Thyroid gland (tissue), 4 donors: ENCODE results near the gene C17orf100. TPM values are rescaled to one million over a fixed set of nuclear protein-coding genes. Genes with fewer than 3 reads are reported as not detected.
A peak's percentile ranks its signal among the peaks of the same experiment; 100 is the strongest.

Experiments used
- DNase-seq, 2 donors: peaks; one replicate each; pipeline ENCODE4 v3.0.0-alpha.2; 2019
- H3K27ac ChIP-seq, 3 donors: fragments of 200-600 bp; sonication (generic); 1 replicate in 2 of 3; 2 replicates in 1 of 3; pipeline ENCODE4 v1.5.1; 2016 to 2019; ENCODE audit warnings: mild to moderate bottlenecking in 1 of 3, moderate library complexity in 1 of 3
- H3K27me3 ChIP-seq: fragments of 200-600 bp; sonication (generic); one replicate; pipeline ENCODE4 v1.5.1; 2019
- H3K36me3 ChIP-seq, 2 donors: fragments of 200-600 bp; sonication (generic); one replicate each; pipeline ENCODE4 v1.5.1; 2016 to 2019
- H3K4me1 ChIP-seq, 2 donors: fragments of 200-600 bp; sonication (generic); one replicate each; pipeline ENCODE4 v1.5.1; 2017 to 2019
- H3K4me3 ChIP-seq, 3 donors: fragments of 200-600 bp; sonication (generic); replicated peaks in 1 of 3; 1 replicate in 2 of 3; 2 replicates in 1 of 3; pipeline ENCODE4 v1.5.1; 2016; ENCODE audit warnings: mild to moderate bottlenecking in 1 of 3
- H3K9me3 ChIP-seq: fragments of 200-600 bp; sonication (generic); one replicate; pipeline ENCODE4 v1.5.1; 2017
- CTCF ChIP-seq, 6 experiments: fragments of 200-600 bp in 3 of 6; fragments of 450-650 bp in 3 of 6; sonication (generic) in 3 of 6; IDR thresholded peaks; one replicate each; pipeline ENCODE4 v1.5.1; 2016 to 2019; ENCODE audit warnings: antibody characterized with exemption in 6 of 6, mild to moderate bottlenecking in 2 of 6, inconsistent platforms in 1 of 6, moderate library complexity in 1 of 6
- POLR2A ChIP-seq, 2 donors: fragments of 450-650 bp; IDR thresholded peaks; one replicate each; pipeline ENCODE4 v1.6.1; 2017; ENCODE audit warnings: antibody characterized with exemption in 2 of 2, mild to moderate bottlenecking in 2 of 2, moderate library complexity in 1 of 2
- WGBS, 2 donors: methylation state at CpG; one replicate each; pipeline ENCODE4 v1.1.5; 2017; 5-methylcytosine and 5-hydroxymethylcytosine counted together
- intact Hi-C: fragments of 100-400 bp; cut with DNase I; formaldehyde crosslinking; loops from one replicate; pipeline ENCODE4 v1.15.1; 2023
- total RNA-seq, 4 donors: library from RNA; depleted of rRNA; stranded (reverse); fragments of >200 nt; gene quantifications; one replicate each; pipeline ENCODE4 v1.2.3, GENCODE V29; 2016

Gene C17orf100
- total RNA-seq, 4 donors from 2014 or later = 0.67 to 2.7 (median 2.0) TPM

- intact Hi-C loops = no loop called here
- peak within 1 kb of the TSS; percentile 56 to 80 (median 79) for H3K4me3 ChIP-seq
- peaks cover 0 to 5% of the 10 kb centered on the region in 2 donors for H3K36me3 ChIP-seq
- 1% methylated on average over 40 to 47 of the region's 52 CpGs for WGBS, 2 donors
- DNase-seq = peak; percentile 93
- peak within 1 kb of the TSS; percentile 82 to 93 (median 86) for H3K27ac ChIP-seq
- no peak for TF ChIP-seq CTCF (IDR thresholded peaks at IDR 0.05)
- peak in 1 of 2 donors; percentile 82 for TF ChIP-seq POLR2A (IDR thresholded peaks at IDR 0.05)
- no peaks in the 10 kb centered on the region for H3K27me3 ChIP-seq
- H3K9me3 ChIP-seq = no peaks in the 10 kb centered on the region
- H3K4me1 ChIP-seq = peaks cover 19 to 23% of the 10 kb centered on the region in 2 donors
Measured at GRCh38 chr17:6640536-6641246, 10.9 kb upstream of the C17orf100 start, which contains the start of the genes KIAA0753 and TXNDC17. KIAA0753 (minus strand) TSS chr17:6640711; CDS start chr17:6635103, 5,608 bp downstream. TXNDC17 (plus strand) TSS chr17:6641060; CDS start chr17:6641083, 23 bp downstream.

- H3K27ac ChIP-seq = peak overlapping the region; percentile 82 to 93 (median 86)
- H3K4me1 ChIP-seq = peaks cover 19 to 23% of the 10 kb centered on the region in 2 donors
- H3K27me3 ChIP-seq = no peaks in the 10 kb centered on the region
- H3K36me3 ChIP-seq = peaks cover 0 to 5% of the 10 kb centered on the region in 2 donors
- no peak for DNase-seq
- intact Hi-C loops = no loop called here
- 3 to 7% methylated on average over 17 to 20 of the region's 20 CpGs for WGBS, 2 donors
- H3K4me3 ChIP-seq = peak overlapping the region; percentile 56 to 80 (median 79)
- H3K9me3 ChIP-seq = no peaks in the 10 kb centered on the region
- TF ChIP-seq CTCF (IDR thresholded peaks at IDR 0.05) = no peak
- TF ChIP-seq POLR2A (IDR thresholded peaks at IDR 0.05) = no peak
Measured at GRCh38 chr17:6641247-6641863, 10.2 kb upstream of the C17orf100 start.

DNA sequence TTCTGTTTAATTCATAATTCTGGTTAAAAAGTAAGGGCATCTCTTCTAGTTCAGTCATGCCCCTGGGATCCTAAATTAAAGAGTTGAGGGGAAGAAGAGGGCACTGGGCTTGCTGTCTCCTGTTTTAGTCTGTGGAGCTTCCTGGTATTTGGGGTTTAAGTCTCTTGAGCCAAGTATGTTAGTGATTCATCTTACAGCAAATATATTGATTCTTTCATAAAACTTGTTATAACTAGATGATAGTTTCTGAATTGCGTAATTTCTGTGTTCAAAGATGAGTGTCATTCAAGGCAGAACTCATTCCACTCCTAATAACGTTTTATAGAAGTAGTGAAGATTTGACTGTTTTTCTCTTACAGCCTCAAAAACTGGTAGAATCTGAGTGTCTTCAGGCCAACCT lies 9.0 kb upstream of the C17orf100 start:
- Histone ChIP-seq H3K4me3 (no peak overlapping the region), H3K27ac (no peak overlapping the region), H3K27me3 (no peaks in the 10 kb centered on the region), H3K4me1 (peaks cover 19 to 23% of the 10 kb centered on the region in 2 donors), H3K9me3 (no peaks in the 10 kb centered on the region), H3K36me3 (peaks cover 0 to 5% of the 10 kb centered on the region in 2 donors)
- intact Hi-C loops = no loop called here
- no peak for TF ChIP-seq POLR2A (IDR thresholded peaks at IDR 0.05)
- TF ChIP-seq CTCF (IDR thresholded peaks at IDR 0.05) = no peak
- no peak for DNase-seq
- 74 to 87% methylated on average over 2 of the region's 2 CpGs for WGBS, 2 donors

GRCh38 chr17:6643451-6644125 lies 8.0 kb upstream of the C17orf100 start:
- intact Hi-C loops = no loop called here
- WGBS, 2 donors = 84 to 94% methylated on average over 5 of the region's 5 CpGs
- Histone ChIP-seq H3K36me3 (peaks cover 0 to 5% of the 10 kb centered on the region in 2 donors), H3K27ac (no peak overlapping the region), H3K4me1 (peaks cover 15 to 17% of the 10 kb centered on the region in 2 donors), H3K27me3 (no peaks in the 10 kb centered on the region), H3K9me3 (no peaks in the 10 kb centered on the region), H3K4me3 (no peak overlapping the region)
- TF ChIP-seq CTCF (IDR thresholded peaks at IDR 0.05) = no peak
- TF ChIP-seq POLR2A (IDR thresholded peaks at IDR 0.05) = no peak
- DNase-seq = no peak
